Stromal cell of bone marrow (primary cell): ENCODE data around the gene ZNF512B.
"Not testable (repeated sequence)": the region's sequence is repeated elsewhere in the genome, so short reads cannot be mapped to it uniquely, and the experiment has no call there.

ENCODE experiments used
- DNase-seq: peaks from one replicate; pipeline ENCODE4 v3.0.0-alpha.2; 2012; ENCODE audit warnings: low read depth

ZNF512B gene

GRCh38 chr20:63932606-63933160 is 37.0 kb downstream of the ZNF512B start:
- DNase-seq = no peak

GRCh38 chr20:63931735-63932134 is 38.0 kb downstream of the ZNF512B start:
- no peak for DNase-seq

- DNase-seq = no peak
These were observed 38.7 kb downstream of the ZNF512B start for GRCh38 chr20:63930971-63931553.

GRCh38 chr20:63929473-63929883 is 40.3 kb downstream of the ZNF512B start:
- DNase-seq = not testable (repeated sequence)

GRCh38 chr20:63929071-63929470 is 40.7 kb downstream of the ZNF512B start:
- no peak for DNase-seq

GRCh38 chr20:63926298-63926697 is 43.4 kb downstream of the ZNF512B start:
- no peak for DNase-seq

GRCh38 chr20:63924241-63924640 is 45.5 kb downstream of the ZNF512B start:
- DNase-seq = no peak

- no peak for DNase-seq
These were observed 46.1 kb downstream of the ZNF512B start for GRCh38 chr20:63923651-63924050.

GRCh38 chr20:63920226-63920625 is 49.5 kb downstream of the ZNF512B start:
- DNase-seq = no peak

- no peak for DNase-seq
These were observed 50.6 kb downstream of the ZNF512B start for GRCh38 chr20:63919130-63919529.

GRCh38 chr20:63917811-63918210 is 51.9 kb downstream of the ZNF512B start:
- no peak for DNase-seq

- DNase-seq = not testable (repeated sequence)
These were observed 53.3 kb downstream of the ZNF512B start for GRCh38 chr20:63916371-63916939.

- no peak for DNase-seq
These were observed 54.3 kb downstream of the ZNF512B start for GRCh38 chr20:63915471-63915870.

GRCh38 chr20:63913768-63914167 is 56.0 kb downstream of the ZNF512B start:
- no peak for DNase-seq

GRCh38 chr20:63911176-63911575 is 58.6 kb downstream of the ZNF512B start:
- DNase-seq = no peak

- DNase-seq = no peak
These were observed 61.6 kb downstream of the ZNF512B start for GRCh38 chr20:63908008-63908682.
